Activated CD4-positive, alpha-beta T cell treated with anti-CD3 and anti-CD28 coated beads, Interleukin-2, Interleukin-4, amounts not matched to agents 100 ng/mL and 50 ng/mL, durations not matched to agents 16 hours and 8 hours (primary cell): ENCODE measurements around the gene CCDC141.

Experiments
- DNase-seq: peaks from one replicate; pipeline ENCODE4 v3.0.0-alpha.2; 2020; ENCODE audit warnings: low spot score

CCDC141 gene

DNA sequence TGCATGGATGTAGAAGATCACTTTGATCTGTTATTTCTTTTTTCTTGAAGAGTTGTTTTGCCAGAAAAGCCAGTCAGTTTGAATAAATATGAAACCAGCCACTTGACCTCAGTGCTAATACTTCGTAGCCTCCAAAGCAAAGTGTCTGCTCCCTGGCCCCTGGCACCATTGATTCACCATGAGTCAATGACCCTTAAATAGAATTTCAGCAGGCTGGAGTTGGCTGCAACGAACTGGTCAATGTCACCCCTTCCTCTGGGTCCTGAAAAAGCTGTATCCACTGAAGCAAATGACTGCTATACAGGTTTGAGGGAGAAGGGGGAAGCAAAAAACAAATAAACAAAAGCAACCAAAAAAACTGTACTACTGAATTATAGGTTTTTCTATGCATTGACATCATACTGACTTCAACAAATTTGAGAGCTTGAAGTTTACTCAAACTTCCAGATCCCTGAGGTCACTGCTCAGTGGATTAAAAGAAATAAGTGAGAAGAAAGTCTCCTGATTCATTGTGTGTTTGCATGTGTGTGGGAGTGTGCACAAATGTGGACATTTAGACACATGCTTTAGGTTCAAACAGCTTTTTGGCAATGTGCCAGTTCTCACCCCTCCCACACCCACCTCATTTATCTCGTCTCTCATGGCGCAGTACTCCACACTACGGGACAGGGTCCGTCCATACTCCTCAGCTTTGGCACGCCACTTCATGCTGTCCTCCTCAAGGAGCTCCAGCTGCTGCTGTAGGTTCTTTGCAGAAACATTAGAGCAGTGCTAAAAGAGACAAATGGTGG, 184.6 kb downstream of the CCDC141 start:
- no peak for DNase-seq

DNA sequence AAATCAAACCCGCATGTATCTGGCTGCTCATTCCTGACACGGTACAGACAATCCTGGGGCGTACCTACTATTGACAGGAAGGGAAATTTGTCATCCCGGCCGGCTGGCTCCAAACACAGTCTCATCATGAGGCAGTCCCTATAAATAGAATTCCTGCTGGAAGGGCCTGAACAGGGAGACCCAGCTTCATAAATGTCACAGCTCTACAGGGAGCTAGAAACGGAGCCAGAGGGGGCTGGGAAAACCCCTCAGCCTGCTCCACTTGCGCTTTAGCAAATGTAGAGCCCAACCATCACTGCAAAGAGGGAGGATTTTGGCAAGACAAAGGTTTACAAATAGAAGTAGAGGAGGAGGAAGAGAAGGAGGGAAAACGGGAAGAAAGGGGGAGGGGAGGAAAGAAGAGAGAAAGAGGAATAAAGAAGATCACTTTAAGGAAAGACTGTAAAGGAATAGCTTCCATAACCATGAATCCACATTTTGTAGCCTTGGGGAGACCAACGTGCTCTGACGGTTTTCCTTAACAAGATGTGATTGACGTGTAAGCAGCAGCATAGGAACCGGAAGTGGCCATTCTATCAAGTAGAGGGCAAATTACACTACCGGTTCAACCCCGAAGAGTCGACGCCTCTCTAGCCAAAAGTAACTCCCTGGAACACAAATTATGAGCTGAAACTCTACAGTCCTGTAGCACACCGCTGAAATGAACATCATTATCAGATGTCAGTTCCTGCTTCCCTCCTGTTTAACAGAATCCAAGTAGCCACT, 185.9 kb downstream of the CCDC141 start:
- no peak for DNase-seq

DNA sequence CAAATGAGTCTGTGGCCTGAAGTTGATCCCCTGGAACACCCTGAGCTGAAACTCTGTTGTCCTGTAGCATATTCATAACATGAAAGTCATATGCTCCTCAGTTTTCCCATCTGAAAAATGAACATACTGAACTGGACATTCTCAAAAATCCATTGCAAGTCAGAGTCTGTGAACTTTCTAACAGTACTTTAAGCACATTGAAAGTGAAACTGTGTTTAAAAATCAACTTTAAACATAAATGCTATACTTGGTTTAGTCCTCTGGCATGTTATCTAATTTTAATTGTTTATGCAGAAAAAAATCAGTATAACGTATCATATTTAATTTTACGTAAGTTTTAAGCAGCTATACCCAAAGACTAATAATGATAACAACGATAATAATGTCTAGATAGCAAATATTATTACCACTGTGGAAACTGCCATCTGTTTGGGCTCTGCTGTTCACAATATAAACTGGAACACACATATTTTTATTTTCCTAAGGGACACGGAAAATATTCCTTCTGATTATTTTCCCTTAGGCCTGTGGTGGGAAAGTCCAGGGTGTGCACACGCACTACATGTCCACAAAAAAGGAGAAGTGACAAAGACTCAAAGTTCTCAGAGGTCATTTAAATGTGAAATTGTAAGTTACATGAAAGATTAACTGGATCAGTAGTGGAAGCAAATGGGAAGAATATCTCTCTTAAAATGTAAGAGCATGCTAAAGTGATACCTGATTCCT, 186.6 kb downstream of the CCDC141 start:
- DNase-seq = no peak

DNA sequence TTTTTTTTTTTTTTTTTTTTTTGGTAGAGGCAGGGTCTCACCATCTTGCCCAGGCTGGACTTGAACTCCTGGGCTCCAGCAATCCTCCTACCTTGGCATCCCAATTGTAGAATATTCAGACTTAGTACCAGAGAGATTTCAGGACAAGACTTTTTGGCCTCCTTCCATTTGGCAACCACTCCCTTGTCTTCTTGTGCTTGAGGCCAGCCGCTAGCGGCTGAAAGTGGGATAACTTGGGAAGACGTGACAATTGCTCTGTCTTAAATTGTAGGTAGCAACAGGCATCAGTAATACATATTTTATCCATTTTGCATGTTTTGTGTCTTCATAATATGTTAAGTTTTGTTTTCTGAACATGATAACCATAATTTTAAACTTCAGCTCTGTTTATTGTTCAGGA, 189.4 kb downstream of the CCDC141 start:
- DNase-seq = no peak

DNA sequence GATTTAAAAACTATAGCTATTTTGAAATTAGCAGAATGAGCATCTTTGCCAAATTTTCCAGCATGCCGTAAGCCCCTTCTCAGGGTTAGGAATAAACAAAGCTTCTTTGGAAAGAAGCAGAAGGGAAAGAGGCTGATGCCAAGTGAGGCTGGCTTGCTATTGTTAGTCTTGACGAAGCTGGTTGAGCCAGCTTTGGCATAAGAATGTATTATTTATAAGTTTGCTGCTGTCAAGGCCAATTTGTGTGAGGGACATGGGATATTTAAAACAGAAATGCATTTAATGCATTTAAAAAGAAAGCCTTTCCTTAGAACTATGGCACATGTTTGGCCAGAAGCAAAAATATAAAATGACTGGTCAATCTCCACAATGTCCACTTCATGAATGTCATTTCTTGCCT, 190.2 kb downstream of the CCDC141 start:
- no peak for DNase-seq

DNA sequence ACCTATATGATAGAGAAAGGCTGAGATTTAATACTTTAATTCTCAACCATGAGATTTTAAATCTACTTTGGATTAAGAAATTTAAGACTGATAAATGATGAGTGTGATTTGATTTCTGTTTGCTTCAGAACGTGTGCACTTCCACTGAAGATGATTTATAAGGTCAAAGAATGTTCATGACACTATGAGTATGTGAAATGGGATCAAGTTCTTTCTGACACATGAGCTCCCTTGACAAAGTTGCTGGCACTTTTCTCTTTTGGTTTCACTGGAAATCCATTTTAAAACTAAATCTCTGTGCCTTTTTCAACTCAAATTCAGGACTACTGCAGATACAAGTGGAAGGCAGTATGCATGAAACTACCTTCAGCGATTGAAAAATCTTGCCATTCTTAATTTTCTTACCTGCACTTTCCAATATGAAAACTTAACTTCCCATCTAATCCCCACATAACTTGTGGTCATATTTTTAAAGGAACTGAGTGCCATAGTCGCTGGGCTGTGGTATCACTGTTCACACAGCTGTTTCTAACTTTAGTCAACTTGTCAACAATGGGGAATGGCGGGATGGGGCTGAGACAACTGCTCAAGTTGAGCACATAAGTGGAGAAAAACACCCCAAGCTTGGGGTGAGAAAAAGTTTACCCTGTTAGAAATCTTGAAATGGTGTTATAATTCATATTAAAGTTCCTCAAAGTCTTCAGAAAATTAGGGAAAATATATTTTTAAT, 190.9 kb downstream of the CCDC141 start:
- DNase-seq = no peak

DNA sequence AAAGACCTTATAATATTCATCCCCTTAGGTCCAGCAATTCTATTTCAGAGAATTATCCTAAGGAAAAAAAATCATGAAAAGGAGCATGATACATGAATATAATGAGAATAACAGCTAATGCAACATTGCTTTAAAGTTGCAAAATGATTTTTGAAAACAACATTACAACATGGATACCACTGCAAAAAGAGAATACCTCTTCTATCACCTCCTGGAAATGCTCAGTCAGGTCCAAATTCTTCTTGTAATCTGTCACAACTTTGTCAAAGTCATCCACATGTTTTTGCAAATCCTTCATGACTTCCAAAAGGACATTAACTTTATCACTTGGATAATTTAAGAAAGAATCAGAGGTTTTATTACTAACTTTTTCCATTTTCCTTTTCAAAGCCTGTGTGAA, 194.8 kb downstream of the CCDC141 start:
- DNase-seq = no peak

DNA sequence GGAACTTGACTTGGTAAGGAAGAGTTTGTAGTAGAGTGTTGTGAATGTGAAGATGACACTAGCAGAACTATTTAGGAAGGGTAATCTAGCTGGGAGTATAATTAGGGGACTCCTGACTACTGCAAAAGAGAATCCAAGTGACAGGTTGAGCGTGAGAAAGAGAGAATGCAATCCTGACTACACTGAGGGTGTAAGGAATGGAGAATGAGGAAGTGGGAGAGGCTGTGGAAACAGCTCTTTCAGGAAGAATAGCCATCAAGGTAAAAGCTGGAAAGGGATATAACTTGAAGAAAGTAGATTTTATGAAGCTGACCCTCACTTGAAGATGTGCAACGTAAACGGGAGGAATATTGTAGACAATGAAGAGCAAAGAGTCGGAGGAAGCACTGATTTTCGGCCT, 201.6 kb downstream of the CCDC141 start:
- DNase-seq = no peak

DNA sequence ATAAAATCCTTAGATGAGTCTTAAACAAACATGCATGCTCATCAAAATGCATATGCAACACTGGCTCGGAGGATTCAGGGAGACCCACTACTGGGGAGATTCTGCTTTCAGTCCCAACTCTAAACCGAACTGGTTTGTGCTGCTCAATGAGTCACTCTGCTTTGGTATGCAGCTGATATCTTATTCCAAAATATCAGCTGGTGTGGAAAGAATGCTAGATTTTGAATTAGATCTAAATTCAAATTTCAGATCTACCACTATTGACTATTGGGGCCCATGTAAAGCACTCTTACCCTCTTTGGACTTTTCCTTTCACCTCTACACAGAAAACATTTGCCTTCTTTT, 203.5 kb downstream of the CCDC141 start:
- DNase-seq = no peak

DNA sequence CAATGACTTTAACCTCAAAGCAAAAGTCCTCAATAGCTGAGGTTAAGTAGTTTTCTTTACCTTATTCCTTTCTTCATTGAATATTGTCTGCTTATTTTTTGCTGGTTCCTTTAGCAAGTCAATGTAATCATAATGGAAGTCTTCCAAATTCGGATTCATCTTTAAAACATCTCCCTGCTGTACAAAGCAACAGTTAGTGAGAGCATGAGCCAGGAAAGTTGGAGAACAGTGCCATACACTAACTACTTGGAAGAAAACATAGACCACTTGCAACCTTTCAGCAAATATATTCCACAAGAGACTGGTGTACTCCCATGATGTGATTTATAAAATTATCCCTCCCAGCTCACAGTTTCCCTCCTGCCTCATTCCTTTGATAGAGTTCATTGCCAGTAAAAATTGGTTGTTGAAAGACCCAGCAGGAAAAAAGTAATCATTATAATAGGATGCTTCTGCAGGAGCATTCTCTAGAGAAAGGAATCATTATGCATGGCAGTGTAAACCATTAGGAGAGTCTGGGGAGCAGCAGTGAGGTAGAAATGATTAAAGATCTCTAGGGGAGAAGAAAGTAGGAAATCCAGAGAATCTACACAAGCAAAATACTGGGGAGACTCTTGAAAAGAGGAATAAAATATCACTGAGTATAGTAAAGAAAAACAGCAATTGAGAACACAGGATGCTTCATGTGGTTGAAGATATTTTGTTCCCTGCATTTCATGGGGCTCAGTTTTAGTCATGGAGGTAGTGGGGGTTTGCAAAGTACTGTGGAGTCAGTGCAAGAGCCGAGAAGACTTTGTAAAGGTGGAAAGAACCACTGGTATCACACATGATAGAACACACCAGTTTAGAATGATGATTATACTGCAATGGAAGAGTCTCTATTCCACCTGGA, 204.1 kb downstream of the CCDC141 start:
- DNase-seq = no peak

DNA sequence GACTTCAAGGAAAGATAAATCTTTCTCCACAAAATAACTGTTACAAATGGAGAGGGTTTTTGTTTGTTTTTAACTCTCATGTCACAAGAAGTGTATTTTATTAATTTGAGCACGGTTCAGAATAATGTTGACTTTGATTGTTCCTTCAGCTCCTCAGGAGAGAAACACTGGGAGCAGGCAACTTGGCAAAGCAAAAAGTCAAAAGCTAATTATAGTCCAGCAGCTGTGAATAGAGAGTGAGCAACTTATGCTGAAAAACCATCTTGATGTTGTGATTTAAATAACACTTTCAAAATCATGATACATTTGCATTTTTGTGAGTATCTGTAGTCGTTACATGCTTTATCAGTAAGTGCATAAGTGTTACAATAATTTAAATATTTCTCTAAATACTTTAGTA, 205.2 kb downstream of the CCDC141 start:
- DNase-seq = no peak

DNA sequence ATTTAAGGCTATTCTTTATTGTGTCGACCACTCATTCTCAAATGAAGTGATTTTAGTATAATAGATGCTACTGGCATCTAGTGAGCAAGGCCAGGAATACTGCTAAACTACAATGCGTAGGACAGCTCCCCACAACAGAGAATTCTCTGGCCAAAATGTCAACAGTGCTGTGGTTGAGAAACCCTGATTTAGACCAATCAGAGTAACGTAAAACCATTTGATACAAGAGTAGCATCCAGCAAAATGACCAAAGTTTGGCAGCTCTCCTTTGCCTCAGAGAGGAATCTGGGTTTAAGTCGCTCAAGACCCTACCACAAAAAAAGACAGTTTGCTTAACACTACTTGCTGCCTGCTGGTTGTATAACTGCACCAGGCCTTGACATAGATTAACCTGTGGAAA, 205.7 kb downstream of the CCDC141 start:
- DNase-seq = no peak

DNA sequence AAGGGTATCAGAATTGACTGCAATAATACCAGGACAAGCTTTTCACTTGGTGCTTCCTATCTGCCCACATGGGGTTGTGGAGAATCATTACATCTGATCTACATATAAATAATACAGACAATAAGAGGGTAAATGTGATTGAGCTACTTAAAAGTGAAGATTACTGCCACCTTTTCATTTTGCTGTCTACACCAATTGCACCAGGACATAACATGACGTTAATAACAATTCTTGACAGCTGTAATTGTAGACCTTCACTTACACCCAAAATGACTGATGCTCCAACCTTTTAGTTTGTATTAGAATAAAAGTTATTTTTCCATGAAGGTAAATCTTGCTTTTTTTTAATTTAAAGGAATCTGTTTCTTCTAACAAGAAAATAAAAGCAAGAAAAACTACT, 206.2 kb downstream of the CCDC141 start:
- no peak for DNase-seq

DNA sequence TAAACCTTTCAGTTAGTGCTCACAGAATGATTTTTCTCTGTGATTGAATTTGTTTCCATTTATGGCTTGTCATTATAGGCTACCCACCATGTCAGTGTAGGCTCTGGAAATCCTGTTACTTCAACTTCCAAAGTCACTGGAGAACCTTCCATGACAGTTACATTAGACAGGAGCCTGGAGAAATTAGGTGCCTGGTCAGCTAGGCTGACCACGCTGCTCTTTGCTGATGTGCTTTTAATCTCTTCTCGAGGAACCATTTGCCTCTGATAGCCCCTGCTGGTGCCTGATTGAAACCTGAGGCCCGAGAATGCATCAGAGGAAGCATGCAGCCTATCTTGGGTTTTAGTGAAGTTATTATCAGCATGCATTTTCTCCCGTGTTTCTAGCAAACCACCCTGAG, 213.1 kb downstream of the CCDC141 start:
- DNase-seq = no peak

DNA sequence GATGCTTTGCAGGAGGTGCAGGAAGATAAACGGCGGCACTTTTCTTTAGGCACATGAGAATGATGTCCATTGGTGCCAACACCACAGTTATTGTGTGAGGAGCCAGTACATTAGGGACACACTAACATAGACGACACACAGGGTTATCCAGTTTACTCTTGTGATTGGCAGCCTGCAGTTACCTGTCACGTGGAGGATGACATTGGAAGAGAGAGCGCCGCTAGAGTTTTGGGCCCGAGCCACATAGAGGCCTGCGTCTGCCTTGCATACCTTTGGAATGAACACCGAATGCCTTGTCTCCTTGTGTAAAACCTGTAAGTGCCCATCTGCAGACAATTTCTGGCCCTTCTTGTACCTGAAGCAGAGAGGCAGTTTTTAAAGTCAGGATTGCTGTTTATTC, 215.9 kb downstream of the CCDC141 start:
- no peak for DNase-seq

DNA sequence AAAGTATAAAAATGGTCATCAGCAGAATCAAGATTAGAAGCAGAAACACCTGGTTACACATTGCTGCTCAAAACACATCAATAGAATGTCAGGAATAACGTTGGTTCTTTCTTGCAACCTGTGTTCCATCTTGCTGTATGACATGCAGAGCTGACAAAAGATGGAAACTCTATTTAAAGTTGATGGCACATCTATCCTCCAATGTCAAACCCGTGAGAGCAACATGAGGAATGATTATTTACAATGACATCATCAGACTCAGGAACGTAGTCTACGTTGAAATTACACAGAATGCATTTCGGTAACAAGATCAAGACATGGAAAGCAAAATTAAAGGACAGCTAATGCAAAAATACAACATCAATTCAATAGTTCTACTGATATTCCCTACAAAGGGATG, 216.6 kb downstream of the CCDC141 start:
- no peak for DNase-seq

DNA sequence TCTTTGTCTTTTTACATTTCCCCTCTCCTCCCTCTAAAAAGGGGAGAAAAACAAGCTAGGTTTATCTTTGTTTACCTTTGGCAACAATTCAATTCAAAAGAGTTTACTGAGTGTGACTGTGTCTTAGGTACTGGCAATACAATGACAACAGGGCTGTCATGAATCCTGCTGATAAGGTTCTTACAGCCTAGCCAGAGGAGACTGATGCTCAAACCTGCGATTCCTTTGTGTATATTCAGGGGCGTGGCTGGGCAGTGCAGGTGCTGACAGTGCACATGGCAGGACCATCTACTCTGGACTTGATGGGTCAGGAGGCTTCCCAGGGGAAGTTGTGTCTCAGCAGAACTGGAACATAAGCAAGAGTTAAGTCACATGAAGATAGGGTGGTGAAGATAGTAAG, 219.5 kb downstream of the CCDC141 start:
- DNase-seq = no peak

DNA sequence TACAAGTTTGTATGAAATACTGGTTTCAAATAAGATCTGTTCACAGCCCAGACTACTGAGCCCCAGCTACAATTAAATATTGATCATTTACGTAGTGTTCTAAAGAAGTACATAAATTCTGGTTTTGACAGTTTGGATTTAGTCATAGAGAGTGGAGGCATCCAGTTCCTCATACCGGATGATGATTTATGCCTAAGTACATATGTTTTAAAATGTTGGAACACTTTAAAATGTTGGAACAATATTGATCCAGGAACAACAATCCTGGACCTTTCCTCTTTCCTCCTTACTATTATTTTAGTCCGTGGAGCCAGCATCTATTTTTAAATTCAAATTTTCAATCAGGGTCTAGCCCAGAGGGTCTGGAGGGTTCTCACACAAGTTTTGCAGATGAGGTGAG, 220.0 kb downstream of the CCDC141 start:
- DNase-seq = no peak

DNA sequence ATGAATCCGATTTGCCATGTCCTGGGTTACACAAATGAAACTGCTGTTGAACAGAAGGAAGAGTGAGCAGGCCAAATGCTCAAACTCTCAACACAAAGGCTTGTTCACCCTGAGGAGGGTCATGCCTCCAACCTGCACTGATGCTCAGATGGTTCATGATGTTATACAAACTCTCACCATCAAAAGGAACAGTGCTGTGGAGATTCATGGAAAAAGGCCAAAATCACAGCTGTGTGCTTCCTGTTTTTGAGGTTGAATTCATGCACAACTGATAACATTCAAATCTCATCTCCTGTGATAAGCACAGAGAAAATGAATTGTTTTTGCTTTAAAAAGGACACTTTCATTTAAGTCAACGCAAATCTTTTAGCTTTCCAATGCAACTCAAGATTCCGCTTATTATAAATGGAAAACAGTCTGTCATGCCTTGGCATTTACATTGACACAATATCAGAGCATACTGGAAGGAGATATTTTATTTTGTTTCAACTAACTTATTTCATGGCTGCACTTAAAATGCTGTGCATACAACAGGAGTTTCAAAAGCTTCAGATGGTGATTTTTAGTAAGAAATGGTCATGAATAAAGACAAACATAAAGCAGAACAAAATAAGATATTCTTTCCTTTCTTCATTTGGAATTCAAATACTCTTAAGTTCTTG, 220.5 kb downstream of the CCDC141 start:
- no peak for DNase-seq

DNA sequence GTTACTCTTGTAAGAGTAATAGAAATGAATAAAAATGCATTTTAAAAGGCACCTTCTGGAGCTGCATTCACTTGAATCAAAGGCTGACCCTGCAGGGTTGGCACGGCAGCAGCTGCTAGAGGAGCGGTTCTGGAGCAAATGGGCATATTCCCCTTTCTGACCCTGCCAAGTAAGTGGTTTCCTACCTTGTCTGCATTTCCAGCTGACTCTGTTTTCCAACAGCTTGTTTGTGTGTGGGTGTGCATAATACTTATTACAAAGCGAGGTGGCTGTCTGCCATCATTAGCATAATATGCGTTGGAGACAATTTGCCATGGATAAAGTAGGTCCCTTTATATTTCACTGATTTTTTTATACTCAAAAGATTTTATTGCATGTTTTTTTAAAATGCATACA, 221.5 kb downstream of the CCDC141 start:
- DNase-seq = no peak
